OCI-LY7 (cell line): ENCODE results near the gene CD109. TPM values are rescaled to one million over a fixed set of nuclear protein-coding genes. Genes with fewer than 3 reads are reported as not detected.

Source experiments
- BruUV-seq: library from RNA; stranded (reverse); fragments of 400-500 nt; replicated peaks from 2 replicates; lab custom pipeline; 2021; lab: Mats Ljungman, UMichigan
- CTCF ChIA-PET: fragments of 300-600 bp; sonication (Branson Sonifier 250); formaldehyde crosslinking; loops from one replicate; lab custom pipeline; 2022; ENCODE audit warnings: antibody characterized with exemption; ENCODE audit not compliant: unreplicated experiment; lab: Charles Lee
- POLR2A ChIA-PET: fragments of 300-600 bp; sonication (Branson Sonifier 250); formaldehyde crosslinking; loops from one replicate; lab custom pipeline; 2022; ENCODE audit warnings: antibody characterized with exemption; lab: Charles Lee
- DNase-seq: peaks from one replicate; pipeline ENCODE4 v3.0.0-alpha.2; 2015; ENCODE audit warnings: low spot score
- H2AFZ ChIP-seq: fragments of 200-600 bp; sonication (generic), shearing (Covaris generic); 2 replicates; pipeline ENCODE4 v1.6.1; 2014; ENCODE audit warnings: mild to moderate bottlenecking, antibody characterized with exemption, low read length, moderate library complexity
- H3K27ac ChIP-seq: fragments of 200-600 bp; sonication (generic); 2 replicates; pipeline ENCODE4 v1.5.1; 2014; ENCODE audit warnings: mixed run types, low read depth, mild to moderate bottlenecking, moderate library complexity, low read length, inconsistent platforms; ENCODE audit not compliant: poor library complexity, severe bottlenecking
- H3K36me3 ChIP-seq: fragments of 200-600 bp; sonication (generic); 2 replicates; pipeline ENCODE4 v1.6.1; 2014; ENCODE audit warnings: mild to moderate bottlenecking, antibody characterized with exemption, low read length, moderate library complexity, mixed read lengths; ENCODE audit not compliant: insufficient read depth
- H3K4me1 ChIP-seq: fragments of 200-600 bp; sonication (generic); 2 replicates; pipeline ENCODE4 v1.5.1; 2014; ENCODE audit warnings: mild to moderate bottlenecking, low read length; ENCODE audit not compliant: insufficient read depth, poor library complexity, severe bottlenecking
- H3K4me2 ChIP-seq: fragments of 200-600 bp; sonication (generic); 2 replicates; pipeline ENCODE4 v1.6.1; 2014; ENCODE audit warnings: mild to moderate bottlenecking, low read length
- H3K4me3 ChIP-seq: fragments of 200-600 bp; sonication (generic); 2 replicates; pipeline ENCODE4 v1.5.1; 2014; ENCODE audit warnings: mild to moderate bottlenecking, low read depth, low read length; ENCODE audit not compliant: poor library complexity, severe bottlenecking
- H3K79me2 ChIP-seq: fragments of 200-600 bp; sonication (generic); 2 replicates; pipeline ENCODE4 v1.6.1; 2016; ENCODE audit warnings: low read depth, mild to moderate bottlenecking, low read length, moderate library complexity, mixed read lengths; ENCODE audit not compliant: insufficient read depth
- H3K9me2 ChIP-seq: fragments of 200-600 bp; sonication (generic); 2 replicates; pipeline ENCODE4 v1.6.1; 2016; ENCODE audit warnings: mild to moderate bottlenecking, low read length, mixed read lengths; ENCODE audit not compliant: insufficient read depth
- H3K9me3 ChIP-seq: fragments of 200-600 bp; sonication (generic); 2 replicates; pipeline ENCODE4 v1.6.1; 2014; ENCODE audit warnings: mild to moderate bottlenecking, mixed run types, low read length, mixed read lengths
- H4K20me1 ChIP-seq: fragments of 200-600 bp; sonication (generic); 2 replicates; pipeline ENCODE4 v1.6.1; 2014; ENCODE audit warnings: mild to moderate bottlenecking, antibody characterized with exemption, low read length, moderate library complexity, mixed read lengths; ENCODE audit not compliant: insufficient read depth
- CTCF ChIP-seq: fragments of 200-600 bp; sonication (generic); conservative IDR thresholded peaks from 2 replicates; pipeline ENCODE4 v1.5.1; 2014; ENCODE audit warnings: mild to moderate bottlenecking, antibody characterized with exemption, low read length, moderate library complexity, mixed read lengths
- EZH2phosphoT487 ChIP-seq: fragments of 200-600 bp; sonication (generic); IDR thresholded peaks from 2 replicates; pipeline ENCODE4 v1.6.1; 2018; ENCODE audit warnings: low read depth, borderline replicate concordance, mild to moderate bottlenecking, mixed run types, antibody characterized with exemption, low read length, moderate library complexity, mixed read lengths
- intact Hi-C: fragments of 100-400 bp; cut with micrococcal nuclease; formaldehyde crosslinking; loops from one replicate; pipeline ENCODE4 v1.10.0; 2022; ENCODE audit not compliant: unreplicated experiment
- total RNA-seq, 2 experiments: library from RNA; depleted of rRNA in 1 of 2; stranded (reverse); fragments of >200 nt in 1 of 2; shearing (Covaris generic) in 1 of 2; gene quantifications; 2 replicates each; pipeline ENCODE4 v1.2.3, GENCODE V29; 2014 to 2022

CD109 gene
- total RNA-seq, 2 experiments from 2014 or later, result 0.08 TPM; not detected in 1

GRCh38 chr6:73774311-73774774, 78.3 kb downstream of the CD109 start:
- no peak overlapping the region for H2AFZ ChIP-seq

GRCh38 chr6:73779943-73780342, 83.9 kb downstream of the CD109 start:
- no peaks in the 10 kb centered on the region for H3K9me3 ChIP-seq
- no TSS peak for BruUV-seq

More at GRCh38 chr6:73774311-73774774, 78.3 kb downstream of the CD109 start:
- H3K27ac ChIP-seq, result no peak overlapping the region
- TF ChIP-seq EZH2phosphoT487 (no peak), CTCF (no peak)
- POLR2A ChIA-PET, result no interaction called here
- no peaks in the 10 kb centered on the region for H3K9me3 ChIP-seq
- no peaks in the 10 kb centered on the region for H3K4me1 ChIP-seq
- intact Hi-C loops, result no loop called here
- no peaks in the 10 kb centered on the region for H3K36me3 ChIP-seq
- H3K4me2 ChIP-seq, result no peak overlapping the region
- CTCF ChIA-PET, result no interaction called here
- BruUV-seq, result no TSS peak
- H3K4me3 ChIP-seq, result no peak overlapping the region
- H4K20me1 ChIP-seq, result no peaks in the 10 kb centered on the region
- no peak for DNase-seq
- H3K79me2 ChIP-seq, result no peaks in the 10 kb centered on the region
- no peaks in the 10 kb centered on the region for H3K9me2 ChIP-seq

More at GRCh38 chr6:73779943-73780342, 83.9 kb downstream of the CD109 start:
- Histone ChIP-seq H3K4me2 (no peak overlapping the region), H3K36me3 (no peaks in the 10 kb centered on the region), H4K20me1 (no peaks in the 10 kb centered on the region), H3K4me1 (no peaks in the 10 kb centered on the region), H3K79me2 (no peaks in the 10 kb centered on the region), H3K9me2 (no peaks in the 10 kb centered on the region), H2AFZ (no peak overlapping the region), H3K27ac (no peak overlapping the region), H3K4me3 (no peak overlapping the region)
- no peak for TF ChIP-seq EZH2phosphoT487
- no peak for TF ChIP-seq CTCF
- intact Hi-C loops, result no loop called here
- no peak for DNase-seq
- POLR2A ChIA-PET, result no interaction called here
- CTCF ChIA-PET, result no interaction called here
